NK-92 (cell line): ENCODE data around the gene SDF4.
"Not testable (repeated sequence)": the region's sequence is repeated elsewhere in the genome, so short reads cannot be mapped to it uniquely, and the experiment has no call there.

Experiments
- DNase-seq: peaks from one replicate; lab custom pipeline; 2025; ENCODE audit not compliant: unreplicated experiment; lab: John Stamatoyannopoulos, UW

Gene SDF4

GRCh38 chr1:1259951-1260600 lies 28.3 kb upstream of the SDF4 start:
- DNase-seq: no peak

- DNase-seq: no peak
Measured at GRCh38 chr1:1259540-1259939, 27.7 kb upstream of the SDF4 start.

- no peak for DNase-seq
Measured at GRCh38 chr1:1259119-1259488, 27.3 kb upstream of the SDF4 start.

GRCh38 chr1:1256956-1257871 lies 25.4 kb upstream of the SDF4 start:
- DNase-seq: no peak

GRCh38 chr1:1255611-1256010 lies 23.8 kb upstream of the SDF4 start:
- DNase-seq: no peak

GRCh38 chr1:1255078-1255477 lies 23.3 kb upstream of the SDF4 start:
- DNase-seq: no peak

GRCh38 chr1:1254667-1254998 lies 22.8 kb upstream of the SDF4 start:
- no peak for DNase-seq

GRCh38 chr1:1253972-1254666 lies 22.3 kb upstream of the SDF4 start:
- no peak for DNase-seq

GRCh38 chr1:1253314-1253713 lies 21.5 kb upstream of the SDF4 start:
- no peak for DNase-seq

GRCh38 chr1:1250786-1251284 lies 19.0 kb upstream of the SDF4 start:
- DNase-seq: no peak

GRCh38 chr1:1248009-1248913 lies 16.5 kb upstream of the SDF4 start:
- not testable (repeated sequence) for DNase-seq

GRCh38 chr1:1247341-1247913 lies 15.6 kb upstream of the SDF4 start:
- no peak for DNase-seq

GRCh38 chr1:1246577-1247340 lies 15.0 kb upstream of the SDF4 start, which contains the start of gene C1QTNF12:
Gene C1QTNF12 (minus strand): TSS chr1:1246722. CDS start chr1:1246690, 32 bp downstream.
- DNase-seq: no peak

- DNase-seq: no peak
Measured at GRCh38 chr1:1245817-1246576, 14.2 kb upstream of the SDF4 start.

GRCh38 chr1:1245178-1245816 lies 13.5 kb upstream of the SDF4 start:
- DNase-seq: no peak

- no peak for DNase-seq
Measured at GRCh38 chr1:1244192-1244811, 12.5 kb upstream of the SDF4 start.

GRCh38 chr1:1243807-1244191 lies 12.0 kb upstream of the SDF4 start:
- no peak for DNase-seq

- no peak for DNase-seq
Measured at GRCh38 chr1:1243266-1243660, 11.5 kb upstream of the SDF4 start.
